ENCODE results near the gene ECSIT. TPM values are rescaled to one million over a fixed set of nuclear protein-coding genes. Genes with fewer than 3 reads are reported as not detected.

The ECSIT gene
- polyA plus RNA-seq, 1 donor from 2014 or later: 98.3 TPM

DNA sequence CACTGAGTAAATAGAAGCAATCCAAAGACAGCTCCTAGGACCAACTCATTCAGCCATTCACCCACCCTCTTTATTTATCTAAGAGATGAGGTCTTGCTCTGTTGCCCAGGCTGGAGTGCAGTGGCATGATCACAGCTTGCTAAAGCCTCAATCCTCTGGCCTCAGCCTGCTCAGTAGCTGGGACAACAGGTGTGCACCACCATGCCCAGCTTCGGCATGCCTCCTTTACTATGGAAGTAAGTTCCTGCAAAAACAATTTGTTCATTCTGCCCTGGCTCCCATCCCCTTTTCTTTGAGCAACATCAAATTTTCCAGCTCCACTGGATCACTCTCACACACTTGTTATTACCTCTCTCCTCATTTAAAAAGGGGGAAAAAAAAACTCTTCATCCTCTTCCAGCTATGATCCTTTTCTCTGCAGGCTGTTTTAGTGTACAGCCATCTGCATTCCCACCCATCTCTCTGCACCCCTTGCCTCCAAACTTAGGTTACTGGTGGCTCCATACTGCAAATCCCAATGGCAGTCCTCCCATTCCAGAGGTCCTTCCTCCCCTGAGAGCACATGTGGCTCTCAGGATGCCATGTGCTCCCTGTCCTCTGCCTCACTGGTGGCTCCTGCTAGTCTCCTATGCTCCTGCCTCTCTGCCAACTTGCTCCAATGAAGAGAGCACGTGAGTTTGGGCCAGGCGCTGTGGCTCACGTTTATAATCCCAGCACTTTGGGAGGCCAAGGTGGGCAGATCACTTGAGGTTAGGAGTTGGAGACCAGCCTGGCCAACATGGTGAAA is 27.9 kb upstream of the ECSIT start:
- H3K36me3 ChIP-seq (ENCODE audit: insufficient read depth, low read length): no peaks in the 10 kb centered on the region
- no peak overlapping the region for H3K4me3 ChIP-seq (ENCODE audit: low read length)
- no peak overlapping the region for H3K9ac ChIP-seq (ENCODE audit: low read length)
- H3F3A ChIP-seq (ENCODE audit: insufficient read depth, low read length, poor library complexity, severe bottlenecking): no peaks in the 10 kb centered on the region
- H3K9me2 ChIP-seq (ENCODE audit: insufficient read depth, low read length): no peaks in the 10 kb centered on the region
- H4K20me1 ChIP-seq (ENCODE audit: insufficient read depth): no peaks in the 10 kb centered on the region
- H3K9me3 ChIP-seq (ENCODE audit: low read length): no peaks in the 10 kb centered on the region
- H3K27ac ChIP-seq (ENCODE audit: low read length): no peak overlapping the region
- no peaks in the 10 kb centered on the region for H3K27me3 ChIP-seq (ENCODE audit: insufficient read depth, low read depth, low read length)
- H2AFZ ChIP-seq (ENCODE audit: low read depth, low read length): no peak overlapping the region
- H3K79me2 ChIP-seq (replicated peaks; ENCODE audit: insufficient read depth, low read length): peaks cover 19% of the 10 kb centered on the region
- TF ChIP-seq MXI1 (conservative IDR thresholded peaks at IDR 0.05; ENCODE audit: poor library complexity, severe bottlenecking): no peak
- TF ChIP-seq RAD21 (conservative IDR thresholded peaks at IDR 0.05): no peak
- no peak for TF ChIP-seq POLR2AphosphoS5 (IDR thresholded peaks at IDR 0.05)
- no peak for TF ChIP-seq EP300 (conservative IDR thresholded peaks at IDR 0.05; ENCODE audit: poor library complexity, severe bottlenecking)
- TF ChIP-seq EZH2 (IDR thresholded peaks at IDR 0.05; ENCODE audit: borderline replicate concordance, insufficient read depth, low read length, poor library complexity, severe bottlenecking): no peak
- TF ChIP-seq TAF1 (IDR thresholded peaks at IDR 0.05; ENCODE audit: low read depth): no peak
- TF ChIP-seq SMC3 (conservative IDR thresholded peaks at IDR 0.05; ENCODE audit: poor library complexity): no peak
- TF ChIP-seq, protein P1, sequence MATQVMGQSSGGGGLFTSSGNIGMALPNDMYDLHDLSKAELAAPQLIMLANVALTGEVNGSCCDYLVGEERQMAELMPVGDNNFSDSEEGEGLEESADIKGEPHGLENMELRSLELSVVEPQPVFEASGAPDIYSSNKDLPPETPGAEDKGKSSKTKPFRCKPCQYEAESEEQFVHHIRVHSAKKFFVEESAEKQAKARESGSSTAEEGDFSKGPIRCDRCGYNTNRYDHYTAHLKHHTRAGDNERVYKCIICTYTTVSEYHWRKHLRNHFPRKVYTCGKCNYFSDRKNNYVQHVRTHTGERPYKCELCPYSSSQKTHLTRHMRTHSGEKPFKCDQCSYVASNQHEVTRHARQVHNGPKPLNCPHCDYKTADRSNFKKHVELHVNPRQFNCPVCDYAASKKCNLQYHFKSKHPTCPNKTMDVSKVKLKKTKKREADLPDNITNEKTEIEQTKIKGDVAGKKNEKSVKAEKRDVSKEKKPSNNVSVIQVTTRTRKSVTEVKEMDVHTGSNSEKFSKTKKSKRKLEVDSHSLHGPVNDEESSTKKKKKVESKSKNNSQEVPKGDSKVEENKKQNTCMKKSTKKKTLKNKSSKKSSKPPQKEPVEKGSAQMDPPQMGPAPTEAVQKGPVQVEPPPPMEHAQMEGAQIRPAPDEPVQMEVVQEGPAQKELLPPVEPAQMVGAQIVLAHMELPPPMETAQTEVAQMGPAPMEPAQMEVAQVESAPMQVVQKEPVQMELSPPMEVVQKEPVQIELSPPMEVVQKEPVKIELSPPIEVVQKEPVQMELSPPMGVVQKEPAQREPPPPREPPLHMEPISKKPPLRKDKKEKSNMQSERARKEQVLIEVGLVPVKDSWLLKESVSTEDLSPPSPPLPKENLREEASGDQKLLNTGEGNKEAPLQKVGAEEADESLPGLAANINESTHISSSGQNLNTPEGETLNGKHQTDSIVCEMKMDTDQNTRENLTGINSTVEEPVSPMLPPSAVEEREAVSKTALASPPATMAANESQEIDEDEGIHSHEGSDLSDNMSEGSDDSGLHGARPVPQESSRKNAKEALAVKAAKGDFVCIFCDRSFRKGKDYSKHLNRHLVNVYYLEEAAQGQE (IDR thresholded peaks at IDR 0.05; ENCODE audit: borderline replicate concordance): no peak
- TF ChIP-seq, protein P2, sequence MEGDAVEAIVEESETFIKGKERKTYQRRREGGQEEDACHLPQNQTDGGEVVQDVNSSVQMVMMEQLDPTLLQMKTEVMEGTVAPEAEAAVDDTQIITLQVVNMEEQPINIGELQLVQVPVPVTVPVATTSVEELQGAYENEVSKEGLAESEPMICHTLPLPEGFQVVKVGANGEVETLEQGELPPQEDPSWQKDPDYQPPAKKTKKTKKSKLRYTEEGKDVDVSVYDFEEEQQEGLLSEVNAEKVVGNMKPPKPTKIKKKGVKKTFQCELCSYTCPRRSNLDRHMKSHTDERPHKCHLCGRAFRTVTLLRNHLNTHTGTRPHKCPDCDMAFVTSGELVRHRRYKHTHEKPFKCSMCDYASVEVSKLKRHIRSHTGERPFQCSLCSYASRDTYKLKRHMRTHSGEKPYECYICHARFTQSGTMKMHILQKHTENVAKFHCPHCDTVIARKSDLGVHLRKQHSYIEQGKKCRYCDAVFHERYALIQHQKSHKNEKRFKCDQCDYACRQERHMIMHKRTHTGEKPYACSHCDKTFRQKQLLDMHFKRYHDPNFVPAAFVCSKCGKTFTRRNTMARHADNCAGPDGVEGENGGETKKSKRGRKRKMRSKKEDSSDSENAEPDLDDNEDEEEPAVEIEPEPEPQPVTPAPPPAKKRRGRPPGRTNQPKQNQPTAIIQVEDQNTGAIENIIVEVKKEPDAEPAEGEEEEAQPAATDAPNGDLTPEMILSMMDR (IDR thresholded peaks at IDR 0.05; ENCODE audit: poor library complexity, severe bottlenecking): no peak
- H3K4me2 ChIP-seq (ENCODE audit: low read length): no peak overlapping the region

DNA sequence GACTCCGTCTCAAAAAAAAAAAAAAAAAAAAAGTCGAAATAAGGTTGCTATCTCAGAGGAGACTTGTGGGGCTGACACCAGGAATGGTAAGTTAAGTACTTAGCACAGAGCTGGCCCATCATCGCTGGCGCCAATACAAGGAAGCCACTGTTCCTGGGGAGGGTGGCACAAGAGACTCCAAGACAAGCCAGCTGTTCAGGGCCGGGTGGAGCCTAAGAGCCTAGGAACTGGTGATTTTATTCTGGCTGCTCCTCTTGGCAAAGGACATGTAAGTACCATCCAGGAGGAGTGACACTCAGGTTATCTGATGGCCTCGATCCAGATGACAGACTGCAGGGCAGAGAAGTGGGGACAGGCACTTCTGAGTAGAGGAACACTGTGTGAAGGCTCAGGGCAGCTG is 26.3 kb upstream of the ECSIT start:
- peaks cover 19% of the 10 kb centered on the region for H3K79me2 ChIP-seq (replicated peaks; ENCODE audit: insufficient read depth, low read length)
- no peak overlapping the region for H3K4me2 ChIP-seq (ENCODE audit: low read length)
- no peaks in the 10 kb centered on the region for H3K9me3 ChIP-seq (ENCODE audit: low read length)
- no peaks in the 10 kb centered on the region for H3K27me3 ChIP-seq (ENCODE audit: insufficient read depth, low read depth, low read length)
- H3K27ac ChIP-seq (ENCODE audit: low read length): no peak overlapping the region
- H3K9ac ChIP-seq (ENCODE audit: low read length): no peak overlapping the region
- no peak overlapping the region for H2AFZ ChIP-seq (ENCODE audit: low read depth, low read length)
- TF ChIP-seq RAD21 (conservative IDR thresholded peaks at IDR 0.05): no peak
- TF ChIP-seq, protein P2 (IDR thresholded peaks at IDR 0.05; ENCODE audit: poor library complexity, severe bottlenecking): no peak
- TF ChIP-seq POLR2AphosphoS5 (IDR thresholded peaks at IDR 0.05): no peak
- TF ChIP-seq, protein P1 (IDR thresholded peaks at IDR 0.05; ENCODE audit: borderline replicate concordance): no peak
- TF ChIP-seq EZH2 (IDR thresholded peaks at IDR 0.05; ENCODE audit: borderline replicate concordance, insufficient read depth, low read length, poor library complexity, severe bottlenecking): no peak
- no peak for TF ChIP-seq SMC3 (conservative IDR thresholded peaks at IDR 0.05; ENCODE audit: poor library complexity)
- TF ChIP-seq EP300 (conservative IDR thresholded peaks at IDR 0.05; ENCODE audit: poor library complexity, severe bottlenecking): no peak
- no peak for TF ChIP-seq TAF1 (IDR thresholded peaks at IDR 0.05; ENCODE audit: low read depth)
- TF ChIP-seq MXI1 (conservative IDR thresholded peaks at IDR 0.05; ENCODE audit: poor library complexity, severe bottlenecking): no peak
- no peaks in the 10 kb centered on the region for H3K9me2 ChIP-seq (ENCODE audit: insufficient read depth, low read length)
- H3K4me3 ChIP-seq (ENCODE audit: low read length): no peak overlapping the region
- no peaks in the 10 kb centered on the region for H3F3A ChIP-seq (ENCODE audit: insufficient read depth, low read length, poor library complexity, severe bottlenecking)
- no peaks in the 10 kb centered on the region for H4K20me1 ChIP-seq (ENCODE audit: insufficient read depth)
- no peaks in the 10 kb centered on the region for H3K36me3 ChIP-seq (ENCODE audit: insufficient read depth, low read length)

Measured in neural cell (in vitro differentiated cells).